Spleen (tissue), 11 donors: ENCODE measurements around the gene GADD45G. TPM values are rescaled to one million over a fixed set of nuclear protein-coding genes. Genes with fewer than 3 reads are reported as not detected.

ENCODE experiments used
- DNase-seq: peaks from one replicate; pipeline ENCODE4 v3.0.0-alpha.2; 2020
- H3K27ac ChIP-seq, 8 donors: fragments of 200-600 bp; sonication (generic) in 7 of 8; 1 replicate in 4 of 8; 2 replicates in 4 of 8; pipeline versions ENCODE4 v1.5.0 to v1.8.0; 2016 to 2021; ENCODE audit warnings: inconsistent platforms in 4 of 8, mild to moderate bottlenecking in 4 of 8, moderate library complexity in 1 of 8
- H3K27me3 ChIP-seq, 7 donors: fragments of 200-600 bp; sonication (generic) in 6 of 7; replicated peaks in 1 of 7; 1 replicate in 4 of 7; 2 replicates in 3 of 7; pipeline versions ENCODE4 v1.5.0 to v1.8.0; 2016 to 2021; ENCODE audit warnings: inconsistent platforms in 3 of 7, mild to moderate bottlenecking in 1 of 7
- H3K36me3 ChIP-seq, 6 donors: fragments of 200-600 bp; sonication (generic) in 5 of 6; 1 replicate in 4 of 6; 2 replicates in 2 of 6; pipeline versions ENCODE4 v1.5.0 to v1.8.0; 2016 to 2021; ENCODE audit warnings: inconsistent platforms in 2 of 6
- H3K4me1 ChIP-seq, 6 donors: fragments of 200-600 bp; sonication (generic) in 5 of 6; 1 replicate in 3 of 6; 2 replicates in 3 of 6; pipeline versions ENCODE4 v1.5.0 to v1.8.0; 2016 to 2021; ENCODE audit warnings: inconsistent platforms in 3 of 6
- H3K4me3 ChIP-seq, 8 donors: fragments of 200-600 bp; sonication (generic) in 7 of 8; 1 replicate in 4 of 8; 2 replicates in 4 of 8; pipeline versions ENCODE4 v1.5.0 to v1.8.0; 2016 to 2021; ENCODE audit warnings: inconsistent platforms in 4 of 8, mild to moderate bottlenecking in 4 of 8, moderate library complexity in 2 of 8
- H3K9me3 ChIP-seq, 8 donors: fragments of 200-600 bp; sonication (generic) in 7 of 8; 1 replicate in 4 of 8; 2 replicates in 4 of 8; pipeline versions ENCODE4 v1.5.0 to v1.8.0; 2016 to 2021; ENCODE audit warnings: inconsistent platforms in 4 of 8
- POLR2A ChIP-seq, 3 donors: fragments of 450-650 bp; IDR thresholded peaks; one replicate each; pipeline ENCODE4 v1.5.1; 2017; ENCODE audit warnings: antibody characterized with exemption in 3 of 3, mild to moderate bottlenecking in 1 of 3
- POLR2AphosphoS5 ChIP-seq, 3 donors: sonication (generic); formaldehyde crosslinking; IDR thresholded peaks; one replicate each; pipeline ENCODE4 v1.5.1; 2017; ENCODE audit warnings: antibody characterized with exemption in 3 of 3
- WGBS, 5 donors: extraction: QIAGEN DNeasy Blood & Tissue Kit in 3 of 5; methylation state at CpG; one replicate each; pipeline versions ENCODE4 v1.1.5 to v1.1.7; 2013 to 2018; 5-methylcytosine and 5-hydroxymethylcytosine counted together
- intact Hi-C: fragments of 100-400 bp; cut with DNase I; formaldehyde crosslinking; loops from one replicate; pipeline ENCODE4 v1.15.0; 2023; ENCODE audit warnings: low total_unique reads
- polyA plus RNA-seq, 3 donors: library from polyadenylated mRNA; stranded (reverse); fragments of 200-250 nt; gene quantifications; one replicate each; pipeline ENCODE4 v1.2.1, GENCODE V29; 2013
- total RNA-seq, 7 donors: library from RNA; depleted of rRNA in 3 of 7; stranded (reverse); fragments of >200 nt in 3 of 7; fragmentation: NEBNext Ultra II Directional in 4 of 7; extraction: Animal tissue kit (Norgen Biotek cat#: 25700) in 4 of 7; gene quantifications; one replicate each; pipeline versions ENCODE4 v1.1.0 to v1.2.1, GENCODE V29; 2016 to 2021
- TF ChIP-seq, protein P1 (sequence below), 11 experiments: fragments of 200-600 bp in 7 of 11; fragments of 450-650 bp in 4 of 11; sonication (generic) in 4 of 11; IDR thresholded peaks in 8 of 11; conservative IDR thresholded peaks in 3 of 11; 1 replicate in 7 of 11; 2 replicates in 4 of 11; pipeline versions ENCODE4 v1.4.0 to v1.8.0; 2016 to 2021; ENCODE audit warnings: antibody characterized with exemption in 11 of 11, inconsistent platforms in 4 of 11, mild to moderate bottlenecking in 1 of 11
- donor health status: healthy with polysubstance abuse.
- donor health status: DM: no; HTN: no; CAD: no; lungs with moderate emphysema.
- donor health status: DM: no; HTN: no; CAD: no.
- donor health status: Bipolar disorder and iron deficiency.
- donor health status: healthy.
- donor health status: DM: no; HTN: no; CAD: no.
- donor health status: DM: yes; HTN: yes; CAD: no.

GADD45G gene
- total and polyA plus RNA-seq, 10 donors: 2.0 to 17.6 (median 4.2) TPM

DNA sequence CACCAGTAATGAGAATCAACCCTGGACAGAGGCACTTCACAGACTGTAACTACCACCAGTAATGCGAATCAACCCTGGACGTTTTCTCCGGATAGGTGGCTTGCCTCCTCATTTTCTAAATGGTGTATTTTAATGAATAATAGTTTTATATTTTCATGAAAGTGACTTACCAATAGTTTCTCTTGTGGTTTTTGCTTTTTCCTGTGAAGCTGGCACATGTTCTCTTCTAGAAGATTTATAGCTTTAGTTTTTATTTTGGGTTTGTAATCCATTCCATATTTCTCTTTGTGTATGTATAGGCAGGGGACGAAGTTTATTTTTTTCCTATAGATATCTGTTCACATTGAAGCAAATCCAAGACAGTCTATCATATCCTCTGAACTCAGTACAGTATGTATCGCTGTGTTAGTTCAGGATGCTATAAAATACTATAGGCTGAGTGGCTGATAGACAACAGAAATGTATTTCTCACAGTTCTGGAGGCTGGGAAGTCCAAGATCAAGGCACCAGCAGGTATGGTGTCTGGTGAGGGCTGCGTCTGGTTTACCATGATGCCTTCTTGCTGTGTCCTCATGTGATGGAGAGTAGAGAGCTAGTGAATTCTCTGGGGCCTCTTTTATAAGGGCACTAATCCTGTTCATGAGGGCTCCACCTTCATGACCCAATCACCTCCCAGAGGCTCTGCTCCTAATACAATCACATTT lies 46.5 kb upstream of the GADD45G start:
- TF ChIP-seq, protein P1, sequence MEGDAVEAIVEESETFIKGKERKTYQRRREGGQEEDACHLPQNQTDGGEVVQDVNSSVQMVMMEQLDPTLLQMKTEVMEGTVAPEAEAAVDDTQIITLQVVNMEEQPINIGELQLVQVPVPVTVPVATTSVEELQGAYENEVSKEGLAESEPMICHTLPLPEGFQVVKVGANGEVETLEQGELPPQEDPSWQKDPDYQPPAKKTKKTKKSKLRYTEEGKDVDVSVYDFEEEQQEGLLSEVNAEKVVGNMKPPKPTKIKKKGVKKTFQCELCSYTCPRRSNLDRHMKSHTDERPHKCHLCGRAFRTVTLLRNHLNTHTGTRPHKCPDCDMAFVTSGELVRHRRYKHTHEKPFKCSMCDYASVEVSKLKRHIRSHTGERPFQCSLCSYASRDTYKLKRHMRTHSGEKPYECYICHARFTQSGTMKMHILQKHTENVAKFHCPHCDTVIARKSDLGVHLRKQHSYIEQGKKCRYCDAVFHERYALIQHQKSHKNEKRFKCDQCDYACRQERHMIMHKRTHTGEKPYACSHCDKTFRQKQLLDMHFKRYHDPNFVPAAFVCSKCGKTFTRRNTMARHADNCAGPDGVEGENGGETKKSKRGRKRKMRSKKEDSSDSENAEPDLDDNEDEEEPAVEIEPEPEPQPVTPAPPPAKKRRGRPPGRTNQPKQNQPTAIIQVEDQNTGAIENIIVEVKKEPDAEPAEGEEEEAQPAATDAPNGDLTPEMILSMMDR (IDR thresholded peaks at IDR 0.05 in 8 of 11, conservative IDR thresholded peaks at IDR 0.05 in 3 of 11): no peak
- TF ChIP-seq POLR2A (IDR thresholded peaks at IDR 0.05): no peak
- no peak for TF ChIP-seq POLR2AphosphoS5 (IDR thresholded peaks at IDR 0.05)
- Histone ChIP-seq H3K4me3 (no peak overlapping the region), H3K9me3 (no peaks in the 10 kb centered on the region), H3K27ac (peak overlapping the region in 1 of 8 donors; percentile 93), H3K36me3 (no peaks in the 10 kb centered on the region), H3K27me3 (no peaks in the 10 kb centered on the region), H3K4me1 (peaks cover 0 to 44% (median 15%) of the 10 kb centered on the region in 6 donors)
- intact Hi-C loops: no loop called here
- 58 to 78% (median 62%) methylated on average over 6 of the region's 6 CpGs for WGBS, 5 donors
- no peak for DNase-seq

DNA sequence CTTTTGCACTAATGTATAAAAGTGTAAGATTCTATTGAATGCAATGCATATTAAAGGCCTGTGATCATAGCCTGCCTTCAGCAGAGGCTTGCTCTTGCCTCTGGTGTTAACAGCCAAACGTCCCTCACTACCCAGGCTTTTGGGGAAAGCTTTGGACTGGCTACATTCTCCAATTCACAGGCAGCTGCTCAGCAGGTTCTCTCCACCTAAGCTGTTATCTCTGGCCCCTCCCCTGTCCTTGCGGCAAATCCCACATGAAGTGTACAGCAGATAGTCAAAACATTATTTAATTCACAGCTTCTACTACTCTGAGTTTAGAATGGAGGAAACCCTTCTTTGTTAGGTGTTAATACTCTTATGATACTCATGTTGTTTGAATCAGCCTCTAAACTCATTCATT lies 45.9 kb upstream of the GADD45G start:
- intact Hi-C loops: no loop called here
- TF ChIP-seq POLR2AphosphoS5 (IDR thresholded peaks at IDR 0.05) (no peak), POLR2A (IDR thresholded peaks at IDR 0.05) (no peak)
- TF ChIP-seq, protein P1 (IDR thresholded peaks at IDR 0.05 in 8 of 11, conservative IDR thresholded peaks at IDR 0.05 in 3 of 11): no peak

DNA sequence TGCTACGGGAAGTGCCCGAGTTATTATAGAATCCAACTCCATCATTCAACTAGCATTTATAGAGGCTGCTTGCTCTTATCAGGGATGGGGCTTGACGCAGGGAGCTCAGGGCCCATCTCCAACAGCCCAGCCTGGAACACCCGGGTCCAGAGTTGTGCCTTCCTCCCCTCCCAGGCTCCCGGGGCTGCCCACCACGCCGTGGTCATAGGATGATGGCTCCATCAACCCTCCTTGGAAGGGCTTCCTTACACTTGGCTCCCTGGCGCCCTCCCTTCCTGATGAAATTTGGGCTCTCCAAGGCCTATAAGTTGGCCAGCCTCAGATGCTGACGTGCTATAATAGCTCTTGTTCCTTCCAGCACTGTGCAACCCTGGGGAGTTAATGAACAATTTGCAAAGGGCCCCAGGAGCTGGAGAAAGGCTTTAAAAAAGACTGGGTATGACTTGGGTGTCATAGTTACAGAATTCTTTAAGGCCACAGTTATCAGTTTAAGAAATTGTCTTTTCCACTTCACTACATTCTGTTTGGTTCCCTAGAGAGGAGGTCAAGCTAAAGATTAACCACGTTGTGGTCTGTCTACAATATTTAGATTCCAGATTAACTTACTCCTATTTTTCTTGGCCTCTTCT lies 42.5 kb upstream of the GADD45G start:
- Histone ChIP-seq H3K36me3 (no peaks in the 10 kb centered on the region), H3K27me3 (no peaks in the 10 kb centered on the region), H3K27ac (no peak overlapping the region), H3K9me3 (no peaks in the 10 kb centered on the region), H3K4me1 (peaks cover 0 to 10% (median 0%) of the 10 kb centered on the region in 6 donors), H3K4me3 (no peak overlapping the region)
- WGBS, 5 donors: 69 to 91% (median 88%) methylated on average over 5 to 10 of the region's 10 CpGs
- intact Hi-C loops: no loop called here
- TF ChIP-seq POLR2AphosphoS5 (IDR thresholded peaks at IDR 0.05) (no peak), POLR2A (IDR thresholded peaks at IDR 0.05) (no peak)
- TF ChIP-seq, protein P1 (IDR thresholded peaks at IDR 0.05 in 8 of 11, conservative IDR thresholded peaks at IDR 0.05 in 3 of 11): no peak
- DNase-seq: no peak

More for the DNA sequence above, 45.9 kb upstream of the GADD45G start:
- peaks cover 0 to 39% (median 15%) of the 10 kb centered on the region in 6 donors for H3K4me1 ChIP-seq
- H3K4me3 ChIP-seq: no peak overlapping the region
- no peaks in the 10 kb centered on the region for H3K36me3 ChIP-seq
- H3K9me3 ChIP-seq: no peaks in the 10 kb centered on the region
- no peak overlapping the region for H3K27ac ChIP-seq
- DNase-seq: no peak
- no peaks in the 10 kb centered on the region for H3K27me3 ChIP-seq
- 74 to 90% (median 78%) methylated on average over 2 of the region's 2 CpGs for WGBS, 5 donors
